ENCODE data around the gene MCOLN1.
"Not testable (repeated sequence)": the region's sequence is repeated elsewhere in the genome, so short reads cannot be mapped to it uniquely, and the experiment has no call there.

MCOLN1 gene

DNA sequence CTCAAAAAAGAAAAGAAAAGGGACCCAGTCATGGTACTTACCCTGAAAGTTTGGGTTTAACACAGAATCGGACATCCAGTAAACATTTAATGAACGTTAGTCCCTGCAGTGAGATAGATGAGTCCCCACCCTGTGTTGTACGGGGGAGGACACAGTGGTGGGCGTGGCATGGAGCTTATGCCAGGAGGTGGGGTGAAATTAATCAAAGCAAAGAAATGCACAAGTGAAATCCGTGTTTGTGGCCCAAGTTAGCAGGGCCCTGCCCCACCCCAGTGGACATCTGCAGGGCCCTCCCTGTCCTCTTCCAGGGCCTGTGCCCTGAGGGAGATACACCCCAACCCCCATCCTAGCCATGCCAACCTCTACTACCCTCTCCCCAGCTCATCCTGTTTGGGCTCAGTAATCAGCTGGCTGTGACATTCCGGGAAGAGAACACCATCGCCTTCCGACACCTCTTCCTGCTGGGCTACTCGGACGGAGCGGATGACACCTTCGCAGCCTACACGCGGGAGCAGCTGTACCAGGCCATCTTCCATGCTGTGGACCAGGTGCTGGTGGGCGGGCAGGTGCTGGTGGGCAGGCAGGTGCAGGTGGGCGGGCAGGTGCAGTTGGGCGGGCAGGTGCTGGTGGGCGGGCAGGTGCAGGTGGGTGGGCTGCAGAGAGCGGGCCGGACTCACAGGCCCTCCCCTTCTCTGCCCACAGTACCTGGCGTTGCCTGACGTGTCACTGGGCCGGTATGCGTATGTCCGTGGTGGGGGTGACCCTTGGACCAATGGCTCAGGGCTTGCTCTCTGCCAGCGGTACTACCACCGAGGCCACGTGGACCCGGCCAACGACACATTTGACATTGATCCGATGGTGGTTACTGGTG is 3.9 kb downstream of the MCOLN1 start:
- no peak for DNase-seq

- no peak for DNase-seq
These were observed 5.2 kb downstream of the MCOLN1 start for GRCh38 chr19:7527516-7528191.

- no peak for DNase-seq
These were observed 5.7 kb downstream of the MCOLN1 start for GRCh38 chr19:7528192-7528519.

DNA sequence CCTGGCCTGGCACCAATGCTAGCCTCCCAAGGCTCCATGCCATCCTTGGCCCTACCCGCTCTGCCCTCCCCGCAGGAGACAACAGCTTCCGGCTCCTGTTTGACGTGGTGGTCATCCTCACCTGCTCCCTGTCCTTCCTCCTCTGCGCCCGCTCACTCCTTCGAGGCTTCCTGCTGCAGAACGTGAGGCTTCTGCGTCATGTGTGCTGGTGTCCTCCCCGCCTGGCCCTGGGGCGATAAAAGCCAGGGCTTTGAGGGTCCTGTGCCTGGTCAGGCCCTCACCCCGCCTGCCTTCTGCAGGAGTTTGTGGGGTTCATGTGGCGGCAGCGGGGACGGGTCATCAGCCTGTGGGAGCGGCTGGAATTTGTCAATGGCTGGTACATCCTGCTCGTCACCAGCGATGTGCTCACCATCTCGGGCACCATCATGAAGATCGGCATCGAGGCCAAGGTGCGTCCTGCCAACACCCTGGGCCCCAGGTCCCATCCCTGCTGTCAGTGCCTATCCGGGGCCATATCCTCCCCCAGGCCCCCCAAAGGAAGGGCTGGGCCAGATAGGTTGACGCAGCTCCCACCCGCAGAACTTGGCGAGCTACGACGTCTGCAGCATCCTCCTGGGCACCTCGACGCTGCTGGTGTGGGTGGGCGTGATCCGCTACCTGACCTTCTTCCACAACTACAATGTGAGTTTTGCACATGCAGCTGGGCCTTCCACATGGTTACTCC is 6.3 kb downstream of the MCOLN1 start:
- no peak for DNase-seq

DNA sequence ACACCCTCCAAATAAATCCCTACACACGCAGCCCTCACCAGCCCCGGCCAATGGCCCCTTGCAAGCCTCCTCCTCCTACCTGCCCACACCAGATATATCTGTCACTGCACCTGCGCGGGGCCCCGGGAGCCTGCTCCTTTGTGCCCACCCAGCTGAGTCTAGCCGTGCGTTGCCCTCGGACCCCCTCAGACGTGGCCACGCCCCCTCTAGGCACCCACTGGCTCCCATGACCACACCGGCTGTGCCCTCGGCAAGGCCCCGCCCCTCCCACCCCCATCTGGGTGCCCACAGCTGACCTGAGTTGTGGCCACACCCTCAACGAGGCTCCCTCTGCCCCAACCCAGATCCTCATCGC is 6.8 kb downstream of the MCOLN1 start:
- DNase-seq: no peak

DNA sequence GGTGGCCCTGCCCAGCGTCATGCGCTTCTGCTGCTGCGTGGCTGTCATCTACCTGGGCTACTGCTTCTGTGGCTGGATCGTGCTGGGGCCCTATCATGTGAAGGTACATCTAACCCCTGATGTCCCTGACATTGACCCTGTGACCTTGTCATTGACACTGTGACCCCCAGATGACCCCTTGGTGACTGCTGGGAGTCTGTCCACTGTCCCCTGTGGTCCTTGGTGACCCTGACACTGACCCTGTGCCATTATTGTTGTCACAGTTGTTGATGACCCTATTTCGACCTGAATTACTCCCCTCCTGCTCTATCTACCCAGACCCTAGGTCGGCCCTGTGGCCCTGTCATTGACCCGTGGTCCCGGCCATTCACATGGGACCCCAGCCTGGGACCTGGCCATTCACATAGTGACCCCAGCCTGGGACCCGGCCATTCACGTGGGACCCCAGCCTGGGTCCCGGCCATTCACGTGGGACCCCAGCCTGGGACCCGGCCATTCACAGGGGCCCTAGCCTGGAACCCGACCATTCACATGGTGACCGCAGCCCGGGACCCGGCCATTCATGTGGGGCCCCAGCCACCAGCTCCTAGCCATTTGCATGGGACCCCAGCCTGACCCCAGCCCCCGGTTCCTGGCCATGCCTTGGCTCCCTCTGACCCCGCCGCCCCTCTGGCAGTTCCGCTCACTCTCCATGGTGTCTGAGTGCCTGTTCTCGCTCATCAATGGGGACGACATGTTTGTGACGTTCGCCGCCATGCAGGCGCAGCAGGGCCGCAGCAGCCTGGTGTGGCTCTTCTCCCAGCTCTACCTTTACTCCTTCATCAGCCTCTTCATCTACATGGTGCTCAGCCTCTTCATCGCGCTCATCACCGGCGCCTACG is 7.4 kb downstream of the MCOLN1 start:
- no peak for DNase-seq

DNA sequence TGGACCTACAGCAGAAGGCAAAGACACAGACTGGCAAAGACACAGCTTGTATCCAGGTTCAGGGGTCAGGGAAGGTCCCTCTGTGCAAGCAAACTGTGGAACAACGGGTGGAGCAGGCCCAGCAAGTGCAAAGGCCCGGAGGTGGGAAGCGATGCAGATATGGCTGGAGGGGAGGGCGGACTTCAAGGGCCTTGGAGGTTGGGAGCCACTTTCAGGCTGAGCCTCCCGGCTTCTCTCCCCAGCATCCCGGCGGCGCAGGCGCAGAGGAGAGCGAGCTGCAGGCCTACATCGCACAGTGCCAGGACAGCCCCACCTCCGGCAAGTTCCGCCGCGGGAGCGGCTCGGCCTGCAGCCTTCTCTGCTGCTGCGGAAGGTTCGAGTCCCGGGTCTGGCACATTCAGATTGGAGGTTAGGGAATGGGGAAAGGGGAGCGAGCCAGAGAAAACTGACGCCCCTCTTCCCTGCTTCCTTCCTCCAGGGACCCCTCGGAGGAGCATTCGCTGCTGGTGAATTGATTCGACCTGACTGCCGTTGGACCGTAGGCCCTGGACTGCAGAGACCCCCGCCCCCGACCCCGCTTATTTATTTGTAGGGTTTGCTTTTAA is 11.0 kb downstream of the MCOLN1 start:
- peak in 1 of 2 donors; percentile 36 for DNase-seq

GRCh38 chr19:7533925-7534480 is 11.6 kb downstream of the MCOLN1 start:
- peak; percentile 83 to 84 for DNase-seq

GRCh38 chr19:7534531-7535046 is 12.2 kb downstream of the MCOLN1 start:
- DNase-seq: peak; percentile 67 to 75

- peak; percentile 85 to 90 for DNase-seq
These were observed 12.9 kb downstream of the MCOLN1 start, which contains the start of gene PNPLA6 for GRCh38 chr19:7535047-7535997. PNPLA6 (plus strand) TSS chr19:7535717; CDS start chr19:7535789, 72 bp downstream.

DNA sequence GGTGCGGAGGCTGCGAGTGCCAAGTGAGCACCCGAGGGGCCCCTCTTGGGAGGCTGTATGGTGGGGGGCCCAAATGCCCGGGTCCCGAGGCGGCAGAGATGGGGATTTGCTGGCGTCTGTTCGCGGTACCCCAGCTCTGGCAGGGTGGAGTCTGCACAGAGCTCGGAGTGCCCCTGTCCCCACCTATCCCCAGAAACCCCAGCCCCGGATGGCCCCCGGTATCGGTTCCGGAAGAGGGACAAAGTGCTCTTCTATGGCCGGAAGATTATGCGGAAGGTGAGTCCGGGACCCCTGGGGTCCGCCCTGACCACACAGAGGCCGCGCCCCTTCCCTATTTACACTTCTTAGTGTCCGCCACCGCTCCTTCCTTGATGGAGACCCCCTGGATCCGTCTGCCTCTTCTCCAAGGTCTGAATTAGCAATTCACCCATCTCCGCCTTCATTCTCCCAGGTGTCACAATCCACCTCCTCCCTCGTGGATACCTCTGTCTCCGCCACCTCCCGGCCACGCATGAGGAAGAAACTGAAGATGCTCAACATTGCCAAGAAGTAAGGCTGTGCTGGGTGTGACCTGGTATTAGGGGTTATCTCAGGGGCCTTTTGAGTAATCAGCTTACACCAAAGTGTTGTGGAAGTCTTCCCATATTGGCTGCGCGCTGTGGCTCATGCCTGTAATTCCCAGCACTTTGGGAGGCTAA is 13.7 kb downstream of the MCOLN1 start:
- no peak for DNase-seq

- DNase-seq: not testable (repeated sequence)
These were observed 16.6 kb downstream of the MCOLN1 start for GRCh38 chr19:7538990-7539389.

DNA sequence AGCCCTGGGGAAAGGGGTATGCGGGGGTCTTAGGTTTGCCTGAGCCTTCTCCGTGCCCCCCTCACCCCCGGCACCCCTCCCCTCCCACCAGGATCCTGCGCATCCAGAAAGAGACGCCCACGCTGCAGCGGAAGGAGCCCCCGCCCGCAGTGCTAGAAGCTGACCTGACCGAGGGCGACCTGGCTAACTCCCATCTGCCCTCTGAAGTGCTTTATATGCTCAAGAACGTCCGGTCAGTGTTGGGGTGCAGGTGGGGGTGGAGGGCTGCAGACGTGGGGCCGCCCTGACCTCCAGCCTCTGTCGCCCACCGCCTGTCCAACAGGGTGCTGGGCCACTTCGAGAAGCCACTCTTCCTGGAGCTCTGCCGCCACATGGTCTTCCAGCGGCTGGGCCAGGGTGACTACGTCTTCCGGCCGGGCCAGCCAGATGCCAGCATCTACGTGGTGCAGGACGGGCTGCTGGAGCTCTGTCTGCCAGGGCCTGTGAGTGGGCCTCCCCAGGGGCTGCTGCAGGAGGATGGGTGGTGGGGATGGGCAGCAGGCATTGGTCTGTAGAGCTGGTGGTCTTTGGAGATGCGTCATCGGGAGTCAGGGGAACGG is 17.5 kb downstream of the MCOLN1 start:
- DNase-seq: no peak

- DNase-seq: no peak
These were observed 18.5 kb downstream of the MCOLN1 start for GRCh38 chr19:7540761-7541474.

DNA sequence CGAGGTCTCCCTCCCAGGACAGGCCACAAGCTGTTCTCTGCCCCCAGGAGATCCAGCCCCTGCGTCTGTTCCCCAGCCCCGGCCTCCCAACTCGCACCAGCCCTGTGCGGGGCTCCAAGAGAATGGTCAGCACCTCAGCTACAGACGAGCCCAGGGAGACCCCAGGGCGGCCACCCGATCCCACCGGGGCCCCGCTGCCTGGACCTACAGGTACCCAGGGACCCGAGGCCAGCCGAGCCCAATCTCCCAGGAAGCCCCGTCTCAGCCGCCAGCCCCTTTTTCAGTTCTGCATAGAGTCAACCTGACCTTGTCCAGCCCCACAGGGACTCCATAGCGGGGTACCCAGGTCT is 19.0 kb downstream of the MCOLN1 start:
- no peak for DNase-seq

DNA sequence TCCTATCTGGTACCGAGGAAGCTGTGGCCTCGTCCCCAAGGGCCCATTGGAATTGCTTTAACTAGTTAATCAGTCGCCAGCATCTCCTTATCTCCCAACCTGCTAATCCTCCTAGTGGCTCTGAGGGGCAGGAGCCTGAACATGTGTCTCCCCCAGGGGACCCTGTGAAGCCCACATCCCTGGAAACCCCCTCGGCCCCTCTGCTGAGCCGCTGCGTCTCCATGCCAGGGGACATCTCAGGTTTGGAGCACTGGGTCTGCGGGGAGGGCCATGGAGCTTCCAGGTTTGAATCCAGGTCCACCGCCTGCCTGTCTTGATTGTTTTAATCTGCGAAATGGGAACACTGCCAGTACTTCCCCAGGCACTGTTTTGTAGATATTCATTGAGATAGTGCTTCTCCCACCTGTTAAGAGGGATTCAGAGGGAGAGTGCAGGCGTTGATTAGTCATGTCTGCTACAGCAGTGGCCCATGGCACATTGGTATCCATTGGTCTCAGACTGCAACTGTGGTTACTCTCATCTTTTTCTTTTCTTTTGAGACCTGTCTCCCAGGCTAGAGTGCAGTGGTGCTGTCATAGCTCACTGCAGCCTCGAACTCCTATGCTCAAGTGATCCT is 19.5 kb downstream of the MCOLN1 start:
- DNase-seq: no peak

DNA sequence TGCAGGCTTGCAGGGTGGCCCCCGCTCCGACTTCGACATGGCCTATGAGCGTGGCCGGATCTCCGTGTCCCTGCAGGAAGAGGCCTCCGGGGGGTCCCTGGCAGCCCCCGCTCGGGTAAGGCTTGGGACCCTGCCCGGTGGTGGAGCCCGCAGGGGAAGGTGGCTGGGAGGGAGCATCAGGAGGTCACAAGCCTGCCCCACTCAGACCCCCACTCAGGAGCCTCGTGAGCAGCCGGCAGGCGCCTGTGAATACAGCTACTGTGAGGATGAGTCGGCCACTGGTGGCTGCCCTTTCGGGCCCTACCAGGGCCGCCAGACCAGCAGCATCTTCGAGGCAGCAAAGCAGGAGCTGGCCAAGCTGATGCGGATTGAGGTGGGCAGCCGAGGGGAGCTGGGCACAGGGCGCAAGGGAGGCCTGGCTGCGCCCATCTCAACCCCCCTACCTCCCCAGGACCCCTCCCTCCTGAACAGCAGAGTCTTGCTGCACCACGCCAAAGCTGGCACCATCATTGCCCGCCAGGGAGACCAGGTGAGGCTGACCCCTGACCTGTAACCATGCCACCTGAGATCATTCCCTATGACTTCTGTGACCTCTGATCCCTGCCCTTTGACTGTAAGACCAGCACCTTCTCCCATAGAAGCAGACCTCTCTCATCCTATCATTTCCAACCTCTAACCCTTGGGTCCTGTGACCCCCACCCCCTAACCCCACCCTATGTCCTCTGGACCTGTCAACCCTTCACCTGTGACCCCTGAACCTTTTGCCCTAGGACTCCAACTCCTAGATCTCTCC is 20.3 kb downstream of the MCOLN1 start:
- DNase-seq: no peak
